Stimulated activated effector memory CD8-positive, alpha-beta T cell treated with anti-CD3 and anti-CD28 coated beads, Interleukin-12 subunit alpha, Interleukin-12 subunit beta, amount 100 ng/mL, for 72 hours (primary cell): Measurements from ENCODE around the gene MYO18B.
"Not testable (repeated sequence)": the region's sequence is repeated elsewhere in the genome, so short reads cannot be mapped to it uniquely, and the experiment has no call there.

Experiments
- ATAC-seq: fragments of 150-1000 bp; cut with Tn5 transposase; 2 replicates; pipeline ENCODE4 v1.10.0; 2021
- DNase-seq, 2 donors: peaks; one replicate each; pipeline ENCODE4 v3.0.0; 2021 to 2022; ENCODE audit warnings: low spot score in 2 of 2
- H3K27ac Mint-ChIP-seq: one replicate; pipeline ENCODE4 v1.8.0; 2022; ENCODE audit warnings: mild to moderate bottlenecking, mixed read lengths
- H3K36me3 Mint-ChIP-seq: one replicate; pipeline ENCODE4 v1.8.0; 2022; ENCODE audit warnings: mild to moderate bottlenecking, mixed read lengths
- H3K4me1 Mint-ChIP-seq: one replicate; pipeline ENCODE4 v1.8.0; 2022; ENCODE audit warnings: mixed read lengths
- H3K4me3 Mint-ChIP-seq: one replicate; pipeline ENCODE4 v1.8.0; 2022; ENCODE audit warnings: mild to moderate bottlenecking, mixed read lengths
- H3K9me3 Mint-ChIP-seq: one replicate; pipeline ENCODE4 v1.8.0; 2022; ENCODE audit warnings: mixed read lengths

The MYO18B gene

GRCh38 chr22:25706197-25706596, 35.8 kb upstream of the MYO18B start:
- ATAC-seq (no peak), DNase-seq (no peak)
- Mint-ChIP-seq H3K27ac (no peak overlapping the region), H3K4me3 (no peak overlapping the region), H3K9me3 (no peaks in the 10 kb centered on the region), H3K36me3 (peaks cover 6% of the 10 kb centered on the region), H3K4me1 (peaks cover 9% of the 10 kb centered on the region)

GRCh38 chr22:25708430-25708829, 33.6 kb upstream of the MYO18B start:
- H3K9me3 Mint-ChIP-seq, ATAC-seq, H3K4me3 Mint-ChIP-seq, H3K27ac Mint-ChIP-seq, H3K36me3 Mint-ChIP-seq, H3K4me1 Mint-ChIP-seq, DNase-seq: not testable (repeated sequence)

- Mint-ChIP-seq H3K4me1 (peaks cover 9% of the 10 kb centered on the region), H3K36me3 (peaks cover 6% of the 10 kb centered on the region), H3K4me3 (no peak overlapping the region), H3K27ac (no peak overlapping the region), H3K9me3 (no peaks in the 10 kb centered on the region)
- ATAC-seq (peak; percentile 88), DNase-seq (peak in 1 of 2 donors; percentile 58)
Measured at GRCh38 chr22:25709758-25710157, 32.2 kb upstream of the MYO18B start.

- no peaks in the 10 kb centered on the region for H3K9me3 Mint-ChIP-seq
Measured at GRCh38 chr22:25710501-25710900, 31.5 kb upstream of the MYO18B start.

GRCh38 chr22:25711491-25711890, 30.5 kb upstream of the MYO18B start:
- peaks cover 9% of the 10 kb centered on the region for H3K4me1 Mint-ChIP-seq

More at GRCh38 chr22:25710501-25710900, 31.5 kb upstream of the MYO18B start:
- no peak for DNase-seq
- Mint-ChIP-seq H3K4me3 (no peak overlapping the region), H3K4me1 (peaks cover 9% of the 10 kb centered on the region), H3K36me3 (peaks cover 6% of the 10 kb centered on the region), H3K27ac (no peak overlapping the region)
- ATAC-seq, result no peak

GRCh38 chr22:25712661-25713400, 29.2 kb upstream of the MYO18B start:
- DNase-seq (no peak), ATAC-seq (no peak)
- no peak overlapping the region for H3K27ac Mint-ChIP-seq
- no peak overlapping the region for H3K4me3 Mint-ChIP-seq
- H3K9me3 Mint-ChIP-seq, result no peaks in the 10 kb centered on the region
- peaks cover 9% of the 10 kb centered on the region for H3K4me1 Mint-ChIP-seq
- peaks cover 6% of the 10 kb centered on the region for H3K36me3 Mint-ChIP-seq

More at GRCh38 chr22:25711491-25711890, 30.5 kb upstream of the MYO18B start:
- Mint-ChIP-seq H3K9me3 (no peaks in the 10 kb centered on the region), H3K4me3 (no peak overlapping the region), H3K27ac (no peak overlapping the region), H3K36me3 (peaks cover 6% of the 10 kb centered on the region)
- no peak for ATAC-seq
- DNase-seq, result no peak

- Mint-ChIP-seq H3K36me3 (no peaks in the 10 kb centered on the region), H3K4me3 (no peak overlapping the region), H3K9me3 (no peaks in the 10 kb centered on the region), H3K27ac (no peak overlapping the region), H3K4me1 (peaks cover 9% of the 10 kb centered on the region)
- no peak for DNase-seq
- ATAC-seq, result no peak
Measured at GRCh38 chr22:25714070-25714469, 27.9 kb upstream of the MYO18B start.

GRCh38 chr22:25714739-25715138, 27.2 kb upstream of the MYO18B start:
- no peak overlapping the region for H3K4me3 Mint-ChIP-seq
- no peak for DNase-seq
- ATAC-seq, result peak; percentile 56
- no peaks in the 10 kb centered on the region for H3K36me3 Mint-ChIP-seq
- H3K4me1 Mint-ChIP-seq, result peaks cover 7% of the 10 kb centered on the region
- H3K27ac Mint-ChIP-seq, result no peak overlapping the region
- no peaks in the 10 kb centered on the region for H3K9me3 Mint-ChIP-seq

- Mint-ChIP-seq H3K4me3 (no peak overlapping the region), H3K9me3 (no peaks in the 10 kb centered on the region), H3K27ac (no peak overlapping the region), H3K36me3 (no peaks in the 10 kb centered on the region), H3K4me1 (no peaks in the 10 kb centered on the region)
- no peak for ATAC-seq
- DNase-seq, result no peak
Measured at GRCh38 chr22:25716637-25717036, 25.4 kb upstream of the MYO18B start.

GRCh38 chr22:25718135-25718840, 23.7 kb upstream of the MYO18B start:
- DNase-seq, result no peak
- H3K36me3 Mint-ChIP-seq, result no peaks in the 10 kb centered on the region
- no peak overlapping the region for H3K4me3 Mint-ChIP-seq
- no peak overlapping the region for H3K27ac Mint-ChIP-seq
- no peak for ATAC-seq
- H3K4me1 Mint-ChIP-seq, result no peaks in the 10 kb centered on the region
- H3K9me3 Mint-ChIP-seq, result no peaks in the 10 kb centered on the region

GRCh38 chr22:25722223-25722622, 19.8 kb upstream of the MYO18B start:
- DNase-seq, result no peak
- no peak overlapping the region for H3K4me3 Mint-ChIP-seq
- no peaks in the 10 kb centered on the region for H3K9me3 Mint-ChIP-seq
- no peak for ATAC-seq
- H3K4me1 Mint-ChIP-seq, result peaks cover 7% of the 10 kb centered on the region
- no peak overlapping the region for H3K27ac Mint-ChIP-seq
- H3K36me3 Mint-ChIP-seq, result no peaks in the 10 kb centered on the region

- DNase-seq (no peak), ATAC-seq (no peak)
- Mint-ChIP-seq H3K36me3 (no peaks in the 10 kb centered on the region), H3K9me3 (no peaks in the 10 kb centered on the region), H3K4me3 (no peak overlapping the region), H3K27ac (no peak overlapping the region), H3K4me1 (peaks cover 7% of the 10 kb centered on the region)
Measured at GRCh38 chr22:25722626-25723025, 19.4 kb upstream of the MYO18B start.

GRCh38 chr22:25726241-25726640, 15.7 kb upstream of the MYO18B start:
- no peak overlapping the region for H3K4me3 Mint-ChIP-seq
- no peak for DNase-seq
- peak overlapping the region; percentile 38 for H3K27ac Mint-ChIP-seq
- H3K4me1 Mint-ChIP-seq, result peaks cover 7% of the 10 kb centered on the region
- H3K9me3 Mint-ChIP-seq, result no peaks in the 10 kb centered on the region
- ATAC-seq, result peak; percentile 64
- H3K36me3 Mint-ChIP-seq, result no peaks in the 10 kb centered on the region

GRCh38 chr22:25728071-25728470, 13.9 kb upstream of the MYO18B start:
- Mint-ChIP-seq H3K9me3 (no peaks in the 10 kb centered on the region), H3K27ac (no peak overlapping the region), H3K4me1 (peaks cover 7% of the 10 kb centered on the region), H3K4me3 (no peak overlapping the region), H3K36me3 (no peaks in the 10 kb centered on the region)
- DNase-seq (no peak), ATAC-seq (no peak)

- ATAC-seq (no peak), DNase-seq (no peak)
- peaks cover 11% of the 10 kb centered on the region for H3K4me1 Mint-ChIP-seq
- H3K36me3 Mint-ChIP-seq, result no peaks in the 10 kb centered on the region
- H3K27ac Mint-ChIP-seq, result no peak overlapping the region
- no peak overlapping the region for H3K4me3 Mint-ChIP-seq
- no peaks in the 10 kb centered on the region for H3K9me3 Mint-ChIP-seq
Measured at GRCh38 chr22:25729016-25729995, 12.7 kb upstream of the MYO18B start.
